22Rv1 (cell line): Measurements from ENCODE around the gene STAMBP.
"Not testable (repeated sequence)": the region's sequence is repeated elsewhere in the genome, so short reads cannot be mapped to it uniquely, and the experiment has no call there.

ENCODE experiments used
- H3K27ac ChIP-seq: fragments of 450-650 bp; 2 replicates; pipeline ENCODE4 v1.5.1; 2017
- CTCF ChIP-seq: fragments of 450-650 bp; IDR thresholded peaks from 2 replicates; pipeline ENCODE4 v1.5.1; 2017; ENCODE audit warnings: mild to moderate bottlenecking
- ZFX ChIP-seq: fragments of 450-650 bp; IDR thresholded peaks from 2 replicates; pipeline ENCODE4 v1.6.1; 2017; ENCODE audit warnings: antibody characterized with exemption, borderline replicate concordance

STAMBP gene

GRCh38 chr2:73828818-73829570 lies at the start of gene STAMBP:
Gene STAMBP, plus strand, starts transcription at chr2:73828961. Its CDS starts 1,896 bp downstream, at chr2:73830857.
- TF ChIP-seq ZFX (no peak), CTCF (no peak)
- peak within 1 kb of the TSS; percentile 73 for H3K27ac ChIP-seq

- H3K27ac ChIP-seq = peak within 1 kb of the TSS; percentile 56; the same call in 1 of the 2 replicates
- TF ChIP-seq CTCF (peak; percentile 94), ZFX (no peak)
Measured at GRCh38 chr2:73779467-73780236, 49.1 kb upstream of the STAMBP start, which contains the start of gene DUSP11. Gene DUSP11, minus strand, starts transcription at chr2:73780103. Its CDS starts 129 bp downstream, at chr2:73779974.

GRCh38 chr2:73780237-73780582 lies 48.6 kb upstream of the STAMBP start:
- no peak overlapping the region for H3K27ac ChIP-seq
- TF ChIP-seq CTCF (peak; percentile 64), ZFX (no peak)

- H3K27ac ChIP-seq = not testable (repeated sequence)
Measured at GRCh38 chr2:73783402-73783801, 45.4 kb upstream of the STAMBP start.

GRCh38 chr2:73783883-73784282 lies 44.9 kb upstream of the STAMBP start, which contains the start of gene C2orf78:
Gene C2orf78, plus strand, starts transcription at chr2:73784183. Its CDS starts 127 bp downstream, at chr2:73784310.
- H3K27ac ChIP-seq = not testable (repeated sequence)

GRCh38 chr2:73811878-73812277 lies 16.9 kb upstream of the STAMBP start:
- TF ChIP-seq CTCF (no peak), ZFX (no peak)
- no peak overlapping the region for H3K27ac ChIP-seq

- no peak for TF ChIP-seq CTCF
- no peak for TF ChIP-seq ZFX
- H3K27ac ChIP-seq = no peak overlapping the region
Measured at GRCh38 chr2:73812635-73813034, 16.1 kb upstream of the STAMBP start.

GRCh38 chr2:73818296-73818695 lies 10.5 kb upstream of the STAMBP start:
- no peak for TF ChIP-seq CTCF
- TF ChIP-seq ZFX = no peak
- H3K27ac ChIP-seq = no peak overlapping the region
